ENCODE measurements around the gene EFCAB13.

EFCAB13 gene

DNA sequence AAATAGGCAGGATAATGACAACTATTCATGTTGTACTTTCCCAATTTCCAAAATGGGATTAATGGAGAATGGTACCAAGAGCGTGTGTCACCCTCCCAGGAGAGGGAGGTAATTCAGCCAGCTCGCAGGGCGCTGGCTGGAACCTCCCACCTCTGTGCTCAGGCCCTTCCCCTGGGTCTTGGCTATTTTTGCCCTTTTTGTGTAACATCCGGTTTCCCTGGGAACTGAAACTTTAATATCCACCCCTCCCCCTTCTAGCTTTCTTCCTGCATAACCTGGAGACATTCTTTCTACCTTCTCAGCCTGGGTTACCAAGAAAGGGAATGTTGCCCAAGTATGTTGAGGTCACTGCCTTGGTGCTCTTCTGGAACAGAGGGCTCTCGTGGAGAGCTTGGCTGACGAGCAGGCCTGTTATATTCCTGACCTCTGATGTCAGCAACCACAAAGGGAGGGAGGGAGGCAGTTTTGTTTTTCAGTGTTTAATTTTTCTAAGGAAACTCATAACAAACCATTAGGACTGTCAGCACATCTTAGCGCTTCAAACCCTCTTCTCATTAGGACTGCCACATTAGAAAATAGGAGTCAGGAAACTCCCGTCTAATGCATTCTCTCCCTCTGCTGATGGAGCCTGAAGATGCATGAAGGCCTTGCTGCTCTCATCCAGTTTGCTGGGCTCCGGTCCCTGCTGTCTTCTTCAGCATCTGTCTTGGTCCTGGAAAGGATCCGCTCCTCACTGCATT, 44.5 kb upstream of the EFCAB13 start:
- TF ChIP-seq, protein P1, sequence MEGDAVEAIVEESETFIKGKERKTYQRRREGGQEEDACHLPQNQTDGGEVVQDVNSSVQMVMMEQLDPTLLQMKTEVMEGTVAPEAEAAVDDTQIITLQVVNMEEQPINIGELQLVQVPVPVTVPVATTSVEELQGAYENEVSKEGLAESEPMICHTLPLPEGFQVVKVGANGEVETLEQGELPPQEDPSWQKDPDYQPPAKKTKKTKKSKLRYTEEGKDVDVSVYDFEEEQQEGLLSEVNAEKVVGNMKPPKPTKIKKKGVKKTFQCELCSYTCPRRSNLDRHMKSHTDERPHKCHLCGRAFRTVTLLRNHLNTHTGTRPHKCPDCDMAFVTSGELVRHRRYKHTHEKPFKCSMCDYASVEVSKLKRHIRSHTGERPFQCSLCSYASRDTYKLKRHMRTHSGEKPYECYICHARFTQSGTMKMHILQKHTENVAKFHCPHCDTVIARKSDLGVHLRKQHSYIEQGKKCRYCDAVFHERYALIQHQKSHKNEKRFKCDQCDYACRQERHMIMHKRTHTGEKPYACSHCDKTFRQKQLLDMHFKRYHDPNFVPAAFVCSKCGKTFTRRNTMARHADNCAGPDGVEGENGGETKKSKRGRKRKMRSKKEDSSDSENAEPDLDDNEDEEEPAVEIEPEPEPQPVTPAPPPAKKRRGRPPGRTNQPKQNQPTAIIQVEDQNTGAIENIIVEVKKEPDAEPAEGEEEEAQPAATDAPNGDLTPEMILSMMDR (conservative IDR thresholded peaks at IDR 0.05) = no peak
- H3K27ac ChIP-seq = no peak overlapping the region

DNA sequence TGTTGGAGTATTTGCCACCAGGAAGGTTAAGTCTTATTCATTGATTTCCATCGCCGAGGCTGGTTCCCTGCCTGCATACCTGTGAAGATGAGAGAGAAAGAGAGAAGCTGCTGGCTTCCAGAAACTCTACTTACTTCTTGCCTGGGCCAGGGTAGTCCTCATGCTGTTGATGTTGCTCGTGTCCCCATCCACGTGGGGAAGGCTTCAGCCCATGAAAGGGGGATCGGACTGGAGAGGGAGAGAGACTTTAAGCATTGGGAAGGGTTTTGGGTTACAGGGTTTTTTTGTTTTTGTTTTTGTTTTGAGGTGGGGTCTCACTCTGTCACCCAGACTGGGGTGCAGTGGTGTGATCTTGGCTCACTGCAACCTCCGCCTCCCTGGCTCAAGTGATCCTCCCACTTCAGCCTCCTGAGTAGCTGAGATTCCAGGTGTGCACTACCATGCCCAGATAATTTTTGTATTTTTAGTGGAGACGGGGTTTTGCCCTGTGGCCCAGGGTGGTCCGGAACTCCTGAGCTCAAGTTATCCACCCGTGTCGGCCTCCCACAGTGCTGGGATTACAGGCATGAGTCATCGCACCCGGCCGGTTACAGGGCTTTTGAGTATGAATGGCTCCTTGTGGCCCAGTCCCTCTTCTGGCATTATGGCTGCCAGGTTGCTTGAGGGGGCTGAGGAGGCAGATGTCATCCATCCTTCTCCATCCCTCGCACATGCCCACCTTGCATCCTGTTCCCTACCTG, 43.5 kb upstream of the EFCAB13 start:
- no peak overlapping the region for H3K27ac ChIP-seq
- TF ChIP-seq, protein P1 (conservative IDR thresholded peaks at IDR 0.05) = no peak

DNA sequence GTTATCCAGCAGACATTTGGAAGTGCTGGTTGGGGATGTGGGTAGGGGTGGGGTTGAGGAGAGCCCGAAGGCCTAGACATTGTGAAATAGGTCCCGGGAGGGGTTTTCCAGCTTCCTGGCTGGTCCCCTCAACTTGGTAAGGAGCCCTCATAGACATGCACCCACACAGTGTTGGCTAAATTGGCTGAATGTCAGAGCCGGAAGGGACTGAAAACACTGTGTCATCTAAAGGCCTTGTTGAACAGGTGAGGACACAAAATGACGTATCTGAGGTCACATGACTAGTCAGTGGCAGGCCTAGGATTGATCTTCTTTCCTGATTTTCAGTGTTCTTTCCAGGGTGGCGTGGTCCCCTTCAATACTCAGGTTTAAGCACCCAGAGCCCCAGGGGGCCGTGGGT, 42.5 kb upstream of the EFCAB13 start:
- no peak overlapping the region for H3K27ac ChIP-seq
- TF ChIP-seq, protein P1 (conservative IDR thresholded peaks at IDR 0.05) = no peak

DNA sequence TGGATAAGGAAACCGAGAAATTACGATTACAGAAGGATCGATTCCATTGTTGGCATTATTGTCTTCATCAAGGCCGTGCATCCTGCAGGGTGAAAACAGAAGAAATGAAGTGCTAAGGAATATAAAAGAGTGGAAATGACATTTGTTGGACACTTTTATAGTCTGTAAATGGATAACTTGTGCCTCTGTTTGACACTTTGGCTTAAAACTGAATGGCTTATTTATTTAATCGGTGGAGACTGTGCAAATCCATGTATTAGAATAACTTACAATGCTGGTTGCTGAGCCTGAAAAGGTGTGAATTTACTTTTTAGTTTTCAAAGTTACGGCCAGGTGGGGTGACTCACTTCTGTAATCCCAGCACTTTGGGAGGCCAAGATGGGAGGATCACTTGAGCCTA, 38.8 kb upstream of the EFCAB13 start:
- TF ChIP-seq, protein P1 (conservative IDR thresholded peaks at IDR 0.05) = no peak
- no peak overlapping the region for H3K27ac ChIP-seq

DNA sequence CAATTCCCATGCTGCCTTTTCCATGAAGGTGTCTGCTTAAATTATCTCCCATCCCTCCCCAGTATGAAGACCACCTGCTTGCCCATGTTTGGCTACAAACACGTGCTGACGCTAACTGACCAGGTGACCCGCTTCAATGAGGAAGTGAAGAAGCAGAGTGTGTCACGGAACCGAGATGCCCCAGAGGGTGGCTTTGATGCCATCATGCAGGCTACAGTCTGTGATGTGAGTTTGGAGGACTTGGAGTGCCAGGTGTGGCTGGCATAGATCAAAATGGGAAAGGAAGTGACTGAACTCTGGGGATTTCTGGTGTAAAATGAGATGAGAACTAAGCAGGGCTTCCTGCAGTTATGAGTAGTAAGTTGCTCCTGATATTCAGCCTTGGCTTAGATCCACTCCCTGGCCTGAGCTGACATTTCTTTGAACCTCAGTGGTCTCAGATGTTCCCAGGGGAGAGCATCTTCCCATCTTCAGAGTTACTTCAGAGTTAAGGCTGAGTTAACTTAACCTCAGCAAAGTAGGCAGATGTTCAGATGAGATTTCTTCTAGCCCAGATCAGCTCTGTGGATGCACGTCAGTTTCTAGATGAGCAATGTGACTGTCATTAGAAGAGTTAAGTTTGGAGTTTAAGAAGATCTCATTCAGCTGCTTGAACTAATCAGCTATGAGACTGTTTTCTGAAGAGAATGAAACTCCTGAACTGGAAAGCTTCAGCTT, 37.4 kb upstream of the EFCAB13 start:
- no peak overlapping the region for H3K27ac ChIP-seq
- TF ChIP-seq, protein P1 (conservative IDR thresholded peaks at IDR 0.05) = no peak

DNA sequence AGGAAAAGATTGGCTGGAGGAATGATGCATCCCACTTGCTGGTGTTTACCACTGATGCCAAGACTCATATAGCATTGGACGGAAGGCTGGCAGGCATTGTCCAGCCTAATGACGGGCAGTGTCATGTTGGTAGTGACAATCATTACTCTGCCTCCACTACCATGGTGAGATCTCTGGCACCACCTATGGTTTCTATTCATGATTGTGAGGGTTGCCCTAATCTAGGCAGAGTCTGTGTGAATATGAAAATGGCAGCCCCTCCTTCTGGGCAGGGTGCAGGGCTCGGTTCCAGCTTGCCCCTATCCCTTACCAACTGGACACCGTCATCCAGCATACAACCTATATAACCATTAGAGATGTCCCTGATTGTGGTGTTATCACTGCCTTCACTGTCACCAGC, 36.7 kb upstream of the EFCAB13 start:
- H3K27ac ChIP-seq = no peak overlapping the region
- TF ChIP-seq, protein P1 (conservative IDR thresholded peaks at IDR 0.05) = no peak

DNA sequence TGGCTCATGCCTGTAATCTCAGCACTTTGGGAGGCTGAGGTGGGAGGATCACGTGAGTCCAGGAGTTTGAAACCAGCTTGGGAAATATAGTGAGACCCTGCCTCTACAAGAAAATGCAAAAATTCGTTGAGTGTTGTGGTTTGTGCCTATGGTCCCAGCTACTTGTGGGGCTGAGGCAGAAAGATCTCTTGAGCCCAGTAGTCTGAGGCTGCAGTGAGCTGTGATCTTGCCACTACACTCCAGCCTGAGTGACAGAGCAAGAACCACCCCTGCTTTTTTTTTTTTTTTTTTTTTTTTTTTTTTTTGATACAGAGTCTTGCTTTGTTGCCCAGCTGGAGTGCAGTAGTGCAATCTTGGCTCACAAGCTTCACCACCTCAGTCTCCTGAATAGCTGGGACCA, 36.1 kb upstream of the EFCAB13 start:
- no peak overlapping the region for H3K27ac ChIP-seq
- TF ChIP-seq, protein P1 (conservative IDR thresholded peaks at IDR 0.05) = no peak
